Prostate gland (tissue), 2 donors: ENCODE data around the gene TNXB.

Source experiments
- CTCF ChIP-seq, 4 experiments: fragments of 200-600 bp in 2 of 4; fragments of 450-650 bp in 2 of 4; sonication (generic) in 2 of 4; IDR thresholded peaks; 1 replicate in 3 of 4; 2 replicates in 1 of 4; pipeline ENCODE4 v1.5.1; 2016 to 2019; ENCODE audit warnings: antibody characterized with exemption in 4 of 4, mild to moderate bottlenecking in 2 of 4, moderate library complexity in 2 of 4
- POLR2A ChIP-seq: fragments of 450-650 bp; IDR thresholded peaks from one replicate; pipeline ENCODE4 v1.6.1; 2016; ENCODE audit warnings: antibody characterized with exemption, mild to moderate bottlenecking

- TF ChIP-seq CTCF (IDR thresholded peaks at IDR 0.05): no peak
- TF ChIP-seq POLR2A: no peak
Measured at GRCh38 chr6:32050562-32050961, 58.6 kb downstream of the TNXB start.
